GM06990 (cell line): ENCODE data around the gene PECR.
A peak's percentile ranks its signal among the peaks of the same experiment; 100 is the strongest.
"Not testable (repeated sequence)": the region's sequence is repeated elsewhere in the genome, so short reads cannot be mapped to it uniquely, and the experiment has no call there.

Experiments
- DNase-seq: peaks from one replicate; pipeline ENCODE4 v3.0.0-alpha.2; 2011; ENCODE audit not compliant: insufficient read length; ENCODE audit errors: extremely low read depth
- H3K27me3 ChIP-seq: replicated peaks from 2 replicates; pipeline ENCODE4 v1.6.0; 2011; ENCODE audit warnings: low read length; ENCODE audit not compliant: control insufficient read depth, insufficient read depth
- H3K36me3 ChIP-seq: 2 replicates; pipeline ENCODE4 v1.5.1; 2011; ENCODE audit warnings: low read length; ENCODE audit not compliant: control insufficient read depth, insufficient read depth
- H3K4me3 ChIP-seq: replicated peaks from 2 replicates; pipeline ENCODE4 v1.5.1; 2011; ENCODE audit warnings: low read depth, mild to moderate bottlenecking, control low read depth, low read length
- TF ChIP-seq, protein P1 (sequence below): IDR thresholded peaks from 2 replicates; pipeline ENCODE4 v1.5.1; 2011; ENCODE audit warnings: low read length, control low read depth, mild to moderate bottlenecking, inconsistent platforms; ENCODE audit not compliant: insufficient read depth, poor library complexity, severe bottlenecking

Gene PECR

GRCh38 chr2:216082117-216082711, 605 bp upstream of the PECR start:
- TF ChIP-seq, protein P1, sequence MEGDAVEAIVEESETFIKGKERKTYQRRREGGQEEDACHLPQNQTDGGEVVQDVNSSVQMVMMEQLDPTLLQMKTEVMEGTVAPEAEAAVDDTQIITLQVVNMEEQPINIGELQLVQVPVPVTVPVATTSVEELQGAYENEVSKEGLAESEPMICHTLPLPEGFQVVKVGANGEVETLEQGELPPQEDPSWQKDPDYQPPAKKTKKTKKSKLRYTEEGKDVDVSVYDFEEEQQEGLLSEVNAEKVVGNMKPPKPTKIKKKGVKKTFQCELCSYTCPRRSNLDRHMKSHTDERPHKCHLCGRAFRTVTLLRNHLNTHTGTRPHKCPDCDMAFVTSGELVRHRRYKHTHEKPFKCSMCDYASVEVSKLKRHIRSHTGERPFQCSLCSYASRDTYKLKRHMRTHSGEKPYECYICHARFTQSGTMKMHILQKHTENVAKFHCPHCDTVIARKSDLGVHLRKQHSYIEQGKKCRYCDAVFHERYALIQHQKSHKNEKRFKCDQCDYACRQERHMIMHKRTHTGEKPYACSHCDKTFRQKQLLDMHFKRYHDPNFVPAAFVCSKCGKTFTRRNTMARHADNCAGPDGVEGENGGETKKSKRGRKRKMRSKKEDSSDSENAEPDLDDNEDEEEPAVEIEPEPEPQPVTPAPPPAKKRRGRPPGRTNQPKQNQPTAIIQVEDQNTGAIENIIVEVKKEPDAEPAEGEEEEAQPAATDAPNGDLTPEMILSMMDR = no peak
- H3K36me3 ChIP-seq = no peaks in the 10 kb centered on the region
- no peak for DNase-seq
- H3K4me3 ChIP-seq = peak overlapping the region; percentile 83
- H3K27me3 ChIP-seq = no peaks in the 10 kb centered on the region

DNA sequence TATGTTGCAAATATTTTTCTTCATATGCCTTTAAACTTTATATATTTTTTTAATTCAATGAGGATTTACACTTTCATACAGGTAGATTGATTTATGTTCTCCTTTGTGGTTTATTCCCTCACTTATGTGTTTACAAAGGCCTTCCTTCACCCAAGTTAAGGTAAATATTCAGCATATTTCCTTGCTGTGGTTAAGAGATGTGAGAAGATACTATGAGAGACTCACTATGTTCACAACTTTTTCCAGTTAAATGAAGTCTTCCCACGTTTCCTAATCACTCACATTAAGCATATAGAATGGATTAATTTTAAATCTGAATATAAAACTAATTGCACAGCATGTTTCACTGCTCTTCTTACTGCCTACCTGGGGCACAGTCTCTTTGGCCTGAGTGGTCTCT, 597 bp downstream of the PECR start:
- TF ChIP-seq, protein P1 = no peak
- no peaks in the 10 kb centered on the region for H3K27me3 ChIP-seq
- no peaks in the 10 kb centered on the region for H3K36me3 ChIP-seq
- DNase-seq = no peak
- H3K4me3 ChIP-seq = peak overlapping the region; percentile 83

DNA sequence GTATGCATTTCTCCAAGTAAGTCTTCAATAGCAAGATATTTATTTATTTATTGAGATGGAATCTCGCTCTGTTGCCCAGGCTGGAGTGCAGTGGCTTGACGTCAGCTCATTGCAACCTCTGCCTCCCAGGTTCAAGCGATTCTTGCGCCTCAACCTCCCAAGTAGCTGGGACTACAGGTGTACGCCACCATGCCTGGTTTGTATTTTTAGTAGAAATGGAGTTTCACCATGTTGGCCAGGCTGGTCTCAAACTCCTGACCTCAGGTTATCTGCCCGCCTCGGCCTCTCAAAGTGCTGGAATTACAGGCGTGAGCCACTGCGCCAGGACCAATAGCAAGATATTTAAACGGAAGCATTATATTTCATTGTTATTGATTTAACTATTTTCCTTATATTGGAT, 1.6 kb downstream of the PECR start:
- H3K36me3 ChIP-seq, DNase-seq, H3K4me3 ChIP-seq, H3K27me3 ChIP-seq: not testable (repeated sequence)

DNA sequence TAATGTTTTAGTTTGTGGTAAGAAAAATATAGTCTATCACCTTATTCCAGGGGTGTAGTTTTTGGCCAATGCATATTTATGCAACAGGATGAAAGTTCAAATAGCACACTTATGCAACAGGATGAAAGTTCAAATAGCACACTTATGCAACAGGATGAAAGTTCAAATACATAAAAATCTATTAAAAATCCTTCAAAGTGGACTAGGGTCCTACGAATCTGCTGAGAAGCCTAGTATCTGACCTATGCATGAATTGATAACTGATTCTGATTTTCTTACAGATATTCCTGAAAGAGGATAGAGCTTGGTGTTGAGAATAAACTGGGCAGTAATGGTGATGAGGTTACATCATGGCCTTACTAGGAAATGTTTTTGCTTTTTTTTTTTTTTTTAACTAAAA, 2.8 kb downstream of the PECR start:
- H3K4me3 ChIP-seq = no peak overlapping the region

DNA sequence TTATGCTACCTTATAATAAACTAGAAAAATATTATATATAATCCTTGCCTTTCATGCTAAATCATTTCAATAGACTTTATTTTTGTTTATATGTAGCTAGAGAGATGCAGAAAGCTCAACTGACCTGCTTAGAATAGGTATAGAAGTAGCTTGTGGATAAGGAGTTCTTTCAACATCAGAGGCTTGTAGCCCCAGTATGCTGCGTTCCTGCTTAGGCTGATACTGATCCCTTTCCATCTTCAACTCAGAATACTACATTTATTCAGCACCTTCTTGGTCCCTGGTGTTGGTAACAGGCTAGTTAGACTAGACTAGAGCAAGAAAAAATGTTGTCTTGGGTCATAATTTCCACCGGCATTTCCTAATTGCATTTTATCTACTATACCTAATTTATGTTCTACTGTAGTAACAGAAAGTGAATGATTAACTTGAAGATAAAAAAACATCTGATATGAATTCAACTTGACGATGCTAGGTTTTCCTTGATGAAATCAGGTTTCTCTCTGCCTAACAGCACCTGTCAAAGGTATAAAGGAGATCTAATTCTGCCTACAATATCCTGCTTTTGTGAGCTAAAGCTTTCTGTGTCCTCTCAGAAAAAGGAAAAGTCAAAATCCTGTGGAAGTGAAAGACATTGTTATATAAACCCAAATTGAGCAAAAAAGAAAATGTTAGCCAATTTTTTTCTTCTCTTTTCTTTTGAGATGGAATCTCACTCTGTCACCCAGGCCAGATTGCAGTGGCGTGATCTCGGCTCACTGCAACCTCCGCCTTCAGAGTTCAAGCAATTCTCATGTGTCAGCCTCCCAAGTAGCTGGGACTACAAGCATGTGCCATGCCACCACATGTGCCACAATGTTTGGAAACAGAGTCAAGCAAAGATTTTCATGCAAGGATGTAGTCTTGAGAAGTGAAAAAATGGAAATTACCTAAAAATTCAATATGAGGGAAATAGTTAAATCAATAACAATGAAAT, 5.8 kb downstream of the PECR start:
- TF ChIP-seq, protein P1 = no peak
- no peaks in the 10 kb centered on the region for H3K27me3 ChIP-seq
- DNase-seq = no peak
- no peaks in the 10 kb centered on the region; the same call in 1 of the 2 replicates for H3K36me3 ChIP-seq
- H3K4me3 ChIP-seq = no peak overlapping the region

More for the DNA sequence above, 2.8 kb downstream of the PECR start:
- DNase-seq = no peak
- TF ChIP-seq, protein P1 = no peak
- H3K36me3 ChIP-seq = no peaks in the 10 kb centered on the region
- H3K27me3 ChIP-seq = no peaks in the 10 kb centered on the region

GRCh38 chr2:216074794-216075193, 6.8 kb downstream of the PECR start:
- H3K36me3 ChIP-seq = no peaks in the 10 kb centered on the region; the same call in none of the 2 replicates
- TF ChIP-seq, protein P1 = no peak
- DNase-seq = no peak
- H3K27me3 ChIP-seq = no peaks in the 10 kb centered on the region
- no peak overlapping the region for H3K4me3 ChIP-seq
